ENCODE results near the gene KDM2B.
A peak's percentile ranks its signal among the peaks of the same experiment; 100 is the strongest.

- TF ChIP-seq EP300 (IDR thresholded peaks at IDR 0.05; ENCODE audit: borderline replicate concordance in 1 of 2, control insufficient read depth in 1 of 2, low read depth in 2 of 2, low read length in 2 of 2): peak; percentile 79 to 89; a peak in 3 of 4 replicates
- TF ChIP-seq CTCF (IDR thresholded peaks at IDR 0.05 in 2 of 3, conservative IDR thresholded peaks at IDR 0.05 in 1 of 3; ENCODE audit: control insufficient read depth in 2 of 3, extremely low read depth in 1 of 3, insufficient read depth in 1 of 3, low read depth in 3 of 3, low read length in 3 of 3): no peak
- no peak for TF ChIP-seq HCFC1 (IDR thresholded peaks at IDR 0.05; ENCODE audit: low read length)
- no peak for TF ChIP-seq MXI1 (IDR thresholded peaks at IDR 0.05; ENCODE audit: low read depth, low read length)
- peak in 1 of 2 experiments; percentile 22; a peak in 1 of 3 replicates for TF ChIP-seq EGR1 (IDR thresholded peaks at IDR 0.05; ENCODE audit: borderline replicate concordance in 1 of 2, low read depth in 2 of 2, low read length in 2 of 2)
- TF ChIP-seq RFX5 (IDR thresholded peaks at IDR 0.05; ENCODE audit: low read depth, low read length): no peak
- TF ChIP-seq JUNB (IDR thresholded peaks at IDR 0.05): 0 out of 2 replicates have a peak, but pooled peaks have one; percentile 14
- TF ChIP-seq NFXL1 (IDR thresholded peaks at IDR 0.05; ENCODE audit: borderline replicate concordance): no peak
- TF ChIP-seq NFYB (IDR thresholded peaks at IDR 0.05; ENCODE audit: insufficient read depth, low read depth, low read length): no peak
- TF ChIP-seq MEF2A (IDR thresholded peaks at IDR 0.05; ENCODE audit: insufficient read depth, low read depth, low read length): no peak
- no peak for TF ChIP-seq KDM1A (IDR thresholded peaks at IDR 0.05; ENCODE audit: borderline replicate concordance)
These were observed 20.3 kb downstream of the KDM2B start for GRCh38 chr12:121560392-121561008.

Data from GM12878 (cell line).